Prostate gland (tissue), 2 donors: ENCODE data around the gene SLC44A4. TPM values are rescaled to one million over a fixed set of nuclear protein-coding genes. Genes with fewer than 3 reads are reported as not detected.
"Not testable (repeated sequence)": the region's sequence is repeated elsewhere in the genome, so short reads cannot be mapped to it uniquely, and the experiment has no call there.

ENCODE experiments used
- DNase-seq: peaks from one replicate; pipeline ENCODE4 v3.0.0-alpha.2; 2019; ENCODE audit warnings: low spot score
- H3K27ac ChIP-seq, 2 donors: fragments of 200-600 bp; sonication (generic); 2 replicates each; pipeline ENCODE4 v1.5.1; 2017 to 2019
- H3K27me3 ChIP-seq: fragments of 200-600 bp; sonication (generic); replicated peaks from 2 replicates; pipeline ENCODE4 v1.5.1; 2019; ENCODE audit not compliant: insufficient read depth
- H3K36me3 ChIP-seq, 2 donors: fragments of 200-600 bp; sonication (generic); 1 replicate in 1 of 2; 2 replicates in 1 of 2; pipeline versions ENCODE4 v1.5.1 to v1.8.1; 2017 to 2019
- H3K4me1 ChIP-seq: fragments of 200-600 bp; sonication (generic); replicated peaks from 2 replicates; pipeline ENCODE4 v1.5.1; 2019
- H3K4me3 ChIP-seq, 2 donors: fragments of 200-600 bp; sonication (generic); 2 replicates each; pipeline ENCODE4 v1.5.1; 2017 to 2019
- H3K9me3 ChIP-seq: fragments of 200-600 bp; sonication (generic); 2 replicates; pipeline ENCODE4 v1.5.1; 2017
- CTCF ChIP-seq, 4 experiments: fragments of 200-600 bp in 2 of 4; fragments of 450-650 bp in 2 of 4; sonication (generic) in 2 of 4; IDR thresholded peaks; 1 replicate in 3 of 4; 2 replicates in 1 of 4; pipeline ENCODE4 v1.5.1; 2016 to 2019; ENCODE audit warnings: antibody characterized with exemption in 4 of 4, mild to moderate bottlenecking in 2 of 4, moderate library complexity in 2 of 4
- POLR2A ChIP-seq: fragments of 450-650 bp; IDR thresholded peaks from one replicate; pipeline ENCODE4 v1.6.1; 2016; ENCODE audit warnings: antibody characterized with exemption, mild to moderate bottlenecking
- POLR2AphosphoS5 ChIP-seq: sonication (generic); formaldehyde crosslinking; IDR thresholded peaks from one replicate; pipeline ENCODE4 v1.6.1; 2017; ENCODE audit warnings: antibody characterized with exemption
- WGBS: methylation state at CpG from one replicate; pipeline ENCODE4 v1.1.5; 2018; 5-methylcytosine and 5-hydroxymethylcytosine counted together
- intact Hi-C: fragments of 100-400 bp; cut with DNase I; formaldehyde crosslinking; loops from one replicate; pipeline ENCODE4 v1.14.2; 2022
- total RNA-seq, 2 donors: library from RNA; depleted of rRNA; stranded (reverse); fragments of >200 nt; gene quantifications; one replicate each; pipeline ENCODE4 v1.1.0, GENCODE V29; 2016

The SLC44A4 gene
- total RNA-seq, 2 donors from 2014 or later, result 125 to 332 TPM

GRCh38 chr6:31907158-31907813, 28.5 kb upstream of the SLC44A4 start:
- H3K27me3 ChIP-seq, result no peaks in the 10 kb centered on the region
- H3K4me3 ChIP-seq, result no peak overlapping the region
- 65% methylated on average over 7 of the region's 7 CpGs for WGBS
- no peaks in the 10 kb centered on the region for H3K36me3 ChIP-seq
- no peaks in the 10 kb centered on the region for H3K9me3 ChIP-seq
- peaks cover 5% of the 10 kb centered on the region for H3K4me1 ChIP-seq
- H3K27ac ChIP-seq, result no peak overlapping the region
- intact Hi-C loops, result loop anchor here (10.0 kb wide), 1 partner anchor 248 kb away; the partner anchor contains the start of genes PPT2 and PRRT1
- no peak for DNase-seq
- no peak for TF ChIP-seq POLR2AphosphoS5
- TF ChIP-seq CTCF (IDR thresholded peaks at IDR 0.05), result no peak
- no peak for TF ChIP-seq POLR2A

- WGBS, result 78% methylated on average over 8 of the region's 8 CpGs
- intact Hi-C loops, result loop anchor here (10.0 kb wide), 1 partner anchor 248 kb away; the partner anchor contains the start of genes PPT2 and PRRT1
- H3K4me1 ChIP-seq, H3K27ac ChIP-seq, H3K4me3 ChIP-seq, DNase-seq, H3K36me3 ChIP-seq, H3K27me3 ChIP-seq, H3K9me3 ChIP-seq: not testable (repeated sequence)
These were observed 27.9 kb upstream of the SLC44A4 start for GRCh38 chr6:31906727-31907126.

- no peaks in the 10 kb centered on the region for H3K9me3 ChIP-seq
- no peak overlapping the region for H3K27ac ChIP-seq
- H3K4me3 ChIP-seq, result no peak overlapping the region
- intact Hi-C loops, result loop anchor here (10.0 kb wide), 1 partner anchor 249 kb away; the partner anchor contains the start of genes PPT2 and PRRT1
- H3K36me3 ChIP-seq, result no peaks in the 10 kb centered on the region
- no peak for TF ChIP-seq CTCF (IDR thresholded peaks at IDR 0.05)
- TF ChIP-seq POLR2AphosphoS5, result no peak
- TF ChIP-seq POLR2A, result no peak
- DNase-seq, result no peak
- peaks cover 5% of the 10 kb centered on the region for H3K4me1 ChIP-seq
- 17% methylated on average over 4 of the region's 4 CpGs for WGBS
- H3K27me3 ChIP-seq, result no peaks in the 10 kb centered on the region
These were observed 27.3 kb upstream of the SLC44A4 start for GRCh38 chr6:31906122-31906521.

GRCh38 chr6:31905041-31905440, 26.2 kb upstream of the SLC44A4 start:
- 94% methylated on average over 1 of the region's 1 CpG for WGBS
- no peaks in the 10 kb centered on the region for H3K9me3 ChIP-seq
- no peaks in the 10 kb centered on the region for H3K36me3 ChIP-seq
- no peak overlapping the region for H3K27ac ChIP-seq
- intact Hi-C loops, result loop anchor here (10.0 kb wide), 1 partner anchor 250 kb away; the partner anchor contains the start of genes PPT2 and PRRT1
- no peak for TF ChIP-seq POLR2AphosphoS5
- no peak for TF ChIP-seq POLR2A
- no peak for TF ChIP-seq CTCF (IDR thresholded peaks at IDR 0.05)
- no peaks in the 10 kb centered on the region for H3K27me3 ChIP-seq
- peaks cover 5% of the 10 kb centered on the region for H3K4me1 ChIP-seq
- DNase-seq, result no peak
- H3K4me3 ChIP-seq, result no peak overlapping the region

GRCh38 chr6:31903957-31904356, 25.2 kb upstream of the SLC44A4 start:
- Histone ChIP-seq H3K9me3 (no peaks in the 10 kb centered on the region), H3K4me3 (no peak overlapping the region), H3K4me1 (peaks cover 5% of the 10 kb centered on the region), H3K36me3 (no peaks in the 10 kb centered on the region), H3K27ac (no peak overlapping the region), H3K27me3 (no peaks in the 10 kb centered on the region)
- DNase-seq, result no peak
- 79% methylated on average over 3 of the region's 3 CpGs for WGBS
- intact Hi-C loops, result loop anchor here (2.0 to 10.0 kb wide), 3 partner anchors 47 to 251 kb away; partner anchors contain the start of genes NELFE, PPT2, PRRT1 and SKIC2
- TF ChIP-seq CTCF (IDR thresholded peaks at IDR 0.05), result no peak
- TF ChIP-seq POLR2A, result no peak
- no peak for TF ChIP-seq POLR2AphosphoS5
